NOMO-1 (cell line): Measurements from ENCODE around the gene SLC10A6.
"Not testable (repeated sequence)": the region's sequence is repeated elsewhere in the genome, so short reads cannot be mapped to it uniquely, and the experiment has no call there.

Experiments
- DNase-seq, 2 experiments: peaks; one replicate each; lab custom pipeline; 2025; ENCODE audit not compliant: unreplicated experiment in 2 of 2; lab: John Stamatoyannopoulos, UW

SLC10A6 gene, protein sequence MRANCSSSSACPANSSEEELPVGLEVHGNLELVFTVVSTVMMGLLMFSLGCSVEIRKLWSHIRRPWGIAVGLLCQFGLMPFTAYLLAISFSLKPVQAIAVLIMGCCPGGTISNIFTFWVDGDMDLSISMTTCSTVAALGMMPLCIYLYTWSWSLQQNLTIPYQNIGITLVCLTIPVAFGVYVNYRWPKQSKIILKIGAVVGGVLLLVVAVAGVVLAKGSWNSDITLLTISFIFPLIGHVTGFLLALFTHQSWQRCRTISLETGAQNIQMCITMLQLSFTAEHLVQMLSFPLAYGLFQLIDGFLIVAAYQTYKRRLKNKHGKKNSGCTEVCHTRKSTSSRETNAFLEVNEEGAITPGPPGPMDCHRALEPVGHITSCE

DNA sequence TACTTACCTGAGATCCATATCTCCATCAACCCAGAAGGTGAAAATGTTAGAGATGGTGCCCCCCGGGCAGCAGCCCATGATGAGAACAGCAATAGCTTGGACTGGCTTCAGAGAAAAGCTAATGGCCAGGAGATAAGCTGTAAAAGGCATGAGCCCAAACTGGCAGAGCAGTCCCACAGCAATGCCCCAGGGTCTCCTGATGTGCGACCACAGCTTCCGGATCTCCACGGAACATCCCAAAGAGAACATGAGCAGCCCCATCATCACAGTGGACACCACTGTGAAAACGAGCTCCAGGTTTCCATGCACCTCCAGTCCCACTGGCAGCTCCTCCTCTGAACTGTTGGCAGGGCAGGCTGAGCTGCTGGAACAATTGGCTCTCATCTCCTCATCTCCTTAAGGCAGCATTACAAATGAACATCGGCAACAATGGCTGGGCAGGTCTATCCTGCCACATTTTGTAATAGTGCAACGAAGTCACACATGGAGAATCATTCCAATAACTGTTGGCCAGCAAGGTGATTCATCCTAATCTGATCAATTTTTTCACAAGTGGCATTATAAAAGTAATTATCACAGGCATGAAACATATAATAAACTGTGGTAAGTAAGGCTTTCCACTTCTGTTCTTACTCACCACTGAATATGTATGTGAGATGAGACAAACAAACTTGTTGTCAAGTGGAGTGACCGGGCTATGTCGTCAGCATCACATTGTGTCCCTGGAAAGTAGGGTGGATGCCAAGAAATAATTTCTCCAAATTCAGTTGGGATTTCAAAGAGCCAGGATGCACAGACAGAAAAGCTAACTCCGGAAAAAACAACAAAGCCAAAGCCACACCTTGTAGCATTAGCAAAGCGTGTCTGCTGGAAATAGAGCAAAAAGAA lies at the start of gene SLC10A6:
TSS of gene SLC10A6 (minus strand) at position 653 of the 888 bp plus-strand sequence. CDS start at position 384, 269 bp downstream.
- no peak for DNase-seq

DNA sequence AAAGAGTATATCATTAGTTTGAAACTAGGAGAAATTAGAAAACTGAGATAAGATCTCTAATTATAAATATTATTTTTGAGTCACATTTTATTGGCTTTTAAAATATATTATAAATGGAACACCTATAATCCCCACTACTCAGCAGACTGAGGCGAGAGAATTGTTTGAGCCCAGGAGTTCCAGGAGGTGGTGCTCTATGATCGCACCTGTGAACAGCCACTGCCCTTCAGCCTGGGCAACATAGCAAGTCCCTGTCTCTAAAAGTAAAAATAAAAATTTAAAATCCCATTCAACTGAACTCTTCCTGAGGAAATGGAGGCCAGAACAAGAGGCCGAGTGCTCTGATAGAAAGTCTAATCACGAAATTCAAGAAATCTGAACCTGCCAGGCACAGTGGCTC lies 49.4 kb upstream of the SLC10A6 start:
- DNase-seq, result peak in 1 of 2 experiments; percentile 12

DNA sequence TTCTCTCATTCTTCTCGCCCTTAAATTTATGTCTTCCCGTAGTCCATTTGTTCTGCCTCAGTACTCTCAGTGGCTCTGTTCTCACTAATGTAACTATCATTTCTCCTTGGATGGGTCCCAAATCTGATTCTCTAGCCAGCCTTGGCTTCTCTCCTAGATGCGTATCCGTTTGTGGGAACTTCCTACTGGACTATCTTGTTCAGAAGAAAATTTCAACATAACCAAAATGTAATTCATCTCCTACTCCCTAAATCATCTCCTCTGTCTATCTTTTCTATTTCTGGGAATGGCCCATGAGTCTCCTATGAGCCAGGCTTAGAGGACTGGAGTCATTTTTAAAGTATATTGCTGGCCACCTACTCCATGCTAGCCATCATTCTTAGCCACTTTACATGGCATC lies 47.4 kb upstream of the SLC10A6 start:
- no peak for DNase-seq

DNA sequence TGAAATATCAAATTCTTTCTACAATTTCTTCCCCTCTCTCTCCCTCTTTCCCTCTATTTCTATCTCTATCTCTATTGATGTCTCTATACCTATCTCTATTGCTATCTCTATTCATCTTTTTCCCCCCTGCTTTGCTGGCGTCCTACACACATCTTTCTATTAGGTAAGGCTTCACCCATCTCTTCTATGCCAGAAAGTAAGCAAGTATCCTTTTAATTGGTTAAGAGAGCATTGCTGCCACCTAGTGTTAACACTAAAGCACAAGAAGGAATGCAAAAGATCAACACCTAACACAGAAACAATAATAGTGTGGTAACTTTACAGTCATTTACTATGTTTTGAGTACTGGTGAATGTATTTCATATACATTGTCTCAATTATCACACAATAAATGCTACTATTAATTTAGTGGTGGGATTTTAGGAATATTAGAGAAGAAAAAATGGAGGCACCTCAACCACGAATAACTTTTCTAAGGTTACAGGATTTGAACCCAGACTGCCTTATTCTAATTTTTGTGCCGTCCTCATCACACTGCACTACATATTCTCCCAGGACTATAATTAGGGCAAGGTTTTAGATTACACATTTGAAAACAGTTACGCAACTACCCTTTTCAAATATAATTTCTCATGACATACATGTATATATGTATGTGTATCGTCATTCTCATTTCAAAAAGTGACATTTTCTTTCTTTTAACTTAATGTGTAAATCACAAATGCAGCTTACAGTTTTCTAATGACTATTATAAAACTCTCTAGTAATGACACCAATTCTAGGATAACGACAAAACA lies 46.7 kb upstream of the SLC10A6 start:
- DNase-seq, result peak in 1 of 2 experiments; percentile 67

DNA sequence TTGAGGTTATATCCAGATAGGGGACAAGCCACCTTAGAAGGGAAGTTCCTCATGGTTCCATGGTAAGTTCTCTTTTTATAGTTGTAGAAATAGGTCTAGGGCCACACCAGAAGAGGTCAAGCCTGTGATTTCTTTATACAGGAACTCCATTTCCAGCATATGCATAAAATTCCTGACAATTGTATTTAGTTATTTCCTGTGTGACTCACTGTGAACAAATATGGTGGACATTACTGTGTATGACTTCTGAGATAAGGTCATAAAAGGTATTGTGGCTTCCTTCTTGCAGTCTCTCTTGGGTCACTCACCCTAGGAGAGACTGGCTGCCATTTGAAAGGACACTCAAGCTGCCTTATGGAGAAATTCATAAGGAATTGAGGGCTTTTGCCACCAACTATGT lies 45.3 kb upstream of the SLC10A6 start:
- DNase-seq, result no peak

DNA sequence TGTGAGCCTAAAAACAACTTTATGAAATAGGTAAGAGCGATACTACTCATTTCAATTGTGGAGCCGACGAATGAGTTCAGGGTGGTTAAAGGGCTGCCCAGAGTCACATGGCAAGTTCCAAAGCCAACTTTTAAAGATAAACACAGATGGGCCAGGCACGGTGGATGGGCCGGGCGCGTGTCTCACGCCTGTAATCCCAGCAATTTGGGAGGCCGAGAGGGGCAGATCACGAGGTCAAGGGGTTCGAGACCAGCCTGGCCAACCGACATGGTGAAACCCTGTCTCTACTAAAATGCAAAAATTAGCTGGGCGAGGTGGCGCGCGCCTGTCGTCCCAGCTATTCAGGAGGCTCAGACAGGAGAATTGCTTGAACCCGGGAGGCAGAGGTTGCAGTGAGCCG lies 44.0 kb upstream of the SLC10A6 start:
- DNase-seq, result no peak

DNA sequence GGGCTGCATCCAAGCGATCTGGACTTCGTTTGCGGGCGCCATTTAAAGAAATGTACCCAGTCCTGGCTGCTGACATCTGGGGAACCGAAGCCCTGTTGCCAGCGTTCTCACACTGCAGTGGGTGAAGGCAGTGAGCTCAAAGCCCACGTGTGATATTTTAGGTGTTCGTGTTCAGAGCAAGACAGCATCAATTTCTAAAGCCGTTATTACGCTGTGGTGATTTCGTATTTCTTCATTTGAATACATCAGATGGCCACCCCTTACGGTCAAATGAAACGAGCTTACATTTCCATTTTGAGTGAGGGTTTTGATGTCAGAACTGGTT lies 43.4 kb upstream of the SLC10A6 start:
- DNase-seq, result peak in 1 of 2 experiments; percentile 19

DNA sequence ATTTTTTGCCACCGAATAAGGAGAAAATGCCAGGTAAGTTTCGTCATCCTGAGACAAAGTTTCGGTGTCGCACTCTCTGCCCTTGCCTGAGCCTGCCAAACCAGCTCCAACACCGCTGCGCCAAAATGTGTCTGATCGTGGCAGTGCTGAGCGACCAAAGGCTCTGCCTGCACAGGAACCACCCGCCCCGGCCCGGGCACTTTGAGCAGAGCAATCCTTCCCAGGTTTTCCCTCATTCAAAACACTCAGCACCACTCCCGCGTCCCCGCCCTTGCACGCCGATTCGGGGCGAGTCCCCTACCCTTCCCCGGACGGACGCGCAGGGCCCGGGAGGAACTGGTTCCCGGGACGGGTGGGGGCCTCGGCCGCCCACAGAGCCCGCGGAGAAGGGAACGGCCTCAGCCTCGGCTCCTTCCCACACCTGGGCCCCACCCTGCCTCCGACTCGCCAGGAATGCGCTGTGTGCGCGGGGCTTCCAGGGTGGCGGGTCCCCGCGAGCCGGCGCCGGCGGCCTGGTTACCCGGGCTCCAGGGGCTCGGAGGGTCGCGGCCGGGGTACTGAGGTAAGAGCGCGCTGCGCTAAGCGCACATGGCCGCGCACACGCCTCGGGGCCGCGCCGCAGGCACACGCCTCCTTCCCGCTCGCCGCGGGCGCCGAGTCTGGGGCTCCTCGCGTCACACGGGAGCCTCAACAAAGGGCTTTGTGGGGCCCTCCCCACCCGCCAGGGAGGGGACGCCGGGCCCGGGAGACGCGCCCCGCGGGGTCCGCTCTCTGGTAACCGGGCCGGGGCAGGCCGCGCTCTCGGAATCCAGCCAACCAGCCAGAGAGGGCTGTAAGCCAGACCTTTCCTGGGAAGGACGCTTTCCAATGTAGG lies 42.8 kb upstream of the SLC10A6 start, which contains the start of gene C4orf36:
TSS of gene C4orf36 (minus strand) at position 661 of the 874 bp plus-strand sequence. CDS start 902 bp downstream, outside the sequence.
- DNase-seq, result peak; percentile 37 to 43

DNA sequence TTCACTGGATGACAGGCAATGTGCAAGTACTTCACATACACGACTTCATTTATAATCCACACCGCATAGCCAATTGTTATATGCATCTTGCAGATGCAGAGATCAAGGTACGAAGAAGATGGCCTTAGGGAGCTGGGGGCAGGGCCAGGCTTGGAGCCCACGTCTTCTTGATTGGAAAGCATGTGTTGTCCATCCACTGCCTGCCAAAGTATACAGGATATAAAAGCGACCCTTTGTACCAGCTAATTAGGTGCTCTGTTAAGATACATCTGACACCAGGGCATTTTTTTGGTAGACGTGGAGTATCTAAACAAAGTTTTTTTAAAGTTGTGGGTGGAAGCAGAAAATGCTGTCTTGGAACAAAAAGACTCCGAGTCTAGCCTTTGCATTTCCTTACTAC lies 41.6 kb upstream of the SLC10A6 start:
- no peak for DNase-seq

DNA sequence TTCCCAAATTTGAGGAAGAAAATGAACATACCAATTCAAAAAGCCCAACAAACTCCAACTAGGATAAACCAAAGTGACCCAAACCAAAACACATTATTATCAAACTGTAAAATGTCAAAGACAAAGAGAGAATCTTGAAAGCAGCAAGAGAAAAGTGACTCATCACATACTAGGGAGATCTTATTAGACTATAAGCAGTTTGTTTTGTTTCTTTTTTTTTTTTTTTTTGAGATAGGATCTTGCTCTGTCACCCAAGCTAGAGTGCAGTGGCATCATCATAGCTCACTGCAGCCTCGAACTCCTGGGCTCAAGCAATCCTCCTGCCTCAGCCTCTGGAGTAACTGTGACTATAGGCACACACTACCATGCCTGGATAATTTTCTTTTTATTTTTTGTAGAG lies 30.5 kb upstream of the SLC10A6 start:
- DNase-seq, result no peak

DNA sequence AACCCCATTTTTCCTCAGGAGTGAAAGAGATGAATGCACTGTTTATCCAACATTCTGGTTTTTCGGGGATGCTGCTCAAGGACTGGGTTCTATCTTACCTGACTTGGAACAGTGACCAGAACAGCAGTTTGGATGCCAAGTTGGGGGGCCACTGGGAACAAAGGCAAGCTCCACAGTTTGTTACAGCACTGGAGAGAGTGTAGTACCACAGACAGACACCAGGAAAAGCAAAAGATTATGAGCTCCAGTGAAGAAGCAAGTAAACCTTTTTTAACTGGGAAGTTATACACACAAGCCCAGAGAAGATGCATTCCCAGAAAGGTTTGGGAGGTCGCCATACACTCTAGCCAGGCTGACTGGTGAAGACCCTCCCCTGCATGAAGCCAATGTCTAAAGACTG lies 29.5 kb upstream of the SLC10A6 start:
- DNase-seq, result no peak

DNA sequence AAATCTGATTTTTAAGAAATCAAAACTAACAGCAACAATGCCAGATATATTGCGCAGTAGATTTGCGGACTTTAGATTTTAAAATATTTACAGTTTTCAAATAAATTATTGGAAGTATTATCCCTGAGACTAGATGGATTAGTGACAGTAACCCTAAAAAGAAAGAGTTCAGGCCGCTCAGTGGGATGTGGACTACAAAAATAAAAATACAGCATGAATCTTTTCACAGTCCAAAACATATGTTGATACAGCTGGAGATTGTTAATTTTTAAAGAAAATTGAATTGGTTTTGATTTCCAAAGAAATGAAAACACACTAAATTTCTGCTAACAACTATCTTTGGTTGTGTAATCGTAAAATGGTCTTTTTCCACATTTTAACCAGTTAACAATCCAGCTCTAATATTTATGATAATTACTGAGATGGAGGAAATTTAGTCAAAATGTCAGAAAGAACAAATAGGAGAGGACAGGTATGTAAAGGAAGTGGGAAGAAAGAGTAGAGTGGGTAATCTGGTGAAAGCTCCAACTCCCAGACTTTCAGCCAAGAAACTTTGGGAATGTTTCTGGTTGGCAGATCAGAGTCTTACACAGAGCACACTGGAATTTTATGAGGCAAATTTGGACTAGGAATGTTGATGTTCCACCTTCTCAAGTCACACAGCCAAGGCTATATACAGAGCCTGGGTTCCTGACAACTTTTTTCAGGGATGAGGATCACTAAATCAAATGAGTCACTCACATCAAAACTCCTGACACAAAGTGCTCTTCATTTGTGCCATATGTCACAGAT lies 27.9 kb upstream of the SLC10A6 start:
- DNase-seq, result no peak

DNA sequence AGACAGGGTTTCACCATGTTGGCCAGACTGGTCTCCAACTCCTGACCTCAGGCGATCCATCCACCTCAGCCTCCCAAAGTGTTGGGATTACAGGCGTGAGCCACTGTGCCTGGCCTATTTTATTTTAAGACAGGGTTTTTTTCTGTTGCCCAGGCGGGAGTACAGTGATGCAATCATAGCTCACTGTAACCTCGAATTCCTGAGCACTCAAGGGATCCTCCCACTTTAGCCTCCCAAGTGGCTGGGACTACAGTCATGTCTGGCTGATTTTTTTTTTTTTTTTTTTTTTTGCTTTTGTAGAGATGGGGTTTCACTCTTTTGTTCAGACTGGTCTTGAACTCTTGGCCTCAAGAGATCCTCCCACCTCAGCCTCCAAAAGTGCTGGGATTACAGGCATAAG lies 26.3 kb upstream of the SLC10A6 start:
- not testable (repeated sequence) for DNase-seq

DNA sequence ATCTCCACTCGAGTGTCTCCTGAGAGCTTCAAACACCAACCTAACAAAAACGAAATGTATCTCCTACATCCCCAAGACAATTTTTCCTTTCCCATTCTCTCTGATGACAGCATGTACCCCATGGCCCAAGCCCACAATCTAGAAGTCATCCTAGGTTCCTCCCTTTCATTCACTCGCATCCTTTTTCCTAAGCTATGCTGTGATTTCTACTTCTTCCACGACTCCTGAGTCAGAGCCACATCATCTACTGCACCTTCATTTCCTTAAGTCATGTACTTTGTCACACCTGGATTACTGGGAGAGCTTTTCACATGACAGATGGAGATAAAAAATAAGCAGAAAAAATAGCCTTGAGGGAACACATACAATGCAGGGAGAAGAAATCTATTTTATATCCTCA lies 23.0 kb upstream of the SLC10A6 start:
- DNase-seq, result no peak

DNA sequence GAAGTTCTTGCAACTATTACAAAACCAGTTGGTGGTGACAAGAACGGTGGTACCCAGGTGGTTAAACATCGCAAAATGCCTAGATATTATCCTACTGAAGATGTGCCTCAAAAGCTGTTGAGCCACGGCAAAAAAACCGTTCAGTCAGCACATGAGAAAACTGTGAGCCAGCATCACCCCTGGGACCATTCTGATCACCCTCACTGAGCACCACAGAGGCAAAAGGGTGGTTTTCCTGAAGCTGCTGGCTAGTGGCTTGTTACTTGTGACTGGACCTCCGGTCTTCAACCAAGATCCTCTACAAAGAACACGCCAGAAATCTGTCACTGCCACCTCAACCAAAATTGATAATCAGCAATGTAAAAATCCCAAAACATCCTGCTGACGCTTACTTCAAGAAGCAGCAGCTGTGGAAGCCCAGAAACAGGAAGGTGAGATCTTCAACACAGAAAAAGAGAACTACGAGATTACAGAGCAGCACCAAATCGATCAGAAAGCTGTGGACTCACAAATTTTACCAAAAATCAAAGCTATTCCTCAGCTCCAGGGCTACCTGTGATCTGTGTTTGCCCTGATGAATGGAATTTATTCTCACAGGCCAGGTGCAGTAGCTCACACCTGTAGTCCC lies 21.4 kb upstream of the SLC10A6 start:
- peak in 1 of 2 experiments; percentile 21 for DNase-seq

DNA sequence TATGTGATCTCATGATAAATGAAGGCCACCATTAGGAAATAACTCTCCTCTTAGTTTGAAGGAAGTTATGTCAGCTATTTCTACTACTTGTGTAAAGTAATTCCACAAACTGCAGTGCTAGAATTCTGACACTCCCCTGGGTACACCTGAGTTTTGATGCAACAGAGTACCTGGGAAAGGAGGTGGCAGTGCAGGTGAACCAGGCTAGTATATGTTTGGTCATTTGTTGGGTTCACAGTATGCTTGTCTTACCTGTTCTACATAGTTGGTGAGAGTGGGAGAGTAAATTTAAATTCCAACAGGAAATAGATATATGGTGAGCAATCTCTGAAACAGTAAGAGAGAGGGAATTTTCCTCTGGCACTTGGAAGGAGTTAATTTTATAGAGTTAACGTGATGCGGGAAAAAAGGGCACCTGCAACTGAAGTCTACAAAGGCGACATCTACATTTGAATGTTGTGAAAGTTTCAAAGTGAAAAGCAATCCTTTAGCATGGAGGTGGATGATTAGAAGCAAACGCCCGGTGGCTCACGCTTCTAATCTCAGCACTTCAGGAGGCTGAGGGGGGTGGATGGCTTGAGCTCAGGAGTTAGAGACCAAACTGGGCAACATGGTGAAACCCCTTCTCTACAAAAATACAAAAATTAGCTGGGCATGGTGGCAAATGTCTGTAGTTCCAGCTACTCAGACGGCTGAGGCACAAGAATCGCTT lies 8.3 kb upstream of the SLC10A6 start:
- DNase-seq, result no peak

DNA sequence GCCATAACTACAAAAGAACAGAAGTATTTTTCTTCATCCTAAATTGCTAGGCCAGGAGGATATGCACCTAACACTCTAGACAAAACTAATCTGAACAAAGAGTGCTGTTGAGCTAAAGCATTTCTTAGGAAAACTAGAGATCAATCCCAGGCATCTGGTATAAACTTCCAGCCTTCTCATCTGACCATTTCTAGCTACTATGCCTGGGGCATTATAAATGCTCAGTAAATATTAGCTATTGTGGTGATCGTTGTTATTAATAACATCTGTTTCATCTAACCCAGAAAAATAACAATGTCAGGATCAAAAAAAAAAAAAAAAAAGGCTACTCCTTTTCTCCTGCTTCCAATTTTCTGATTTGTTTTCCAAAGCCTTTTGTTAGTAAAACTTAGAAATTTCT lies 7.7 kb upstream of the SLC10A6 start:
- DNase-seq, result no peak

DNA sequence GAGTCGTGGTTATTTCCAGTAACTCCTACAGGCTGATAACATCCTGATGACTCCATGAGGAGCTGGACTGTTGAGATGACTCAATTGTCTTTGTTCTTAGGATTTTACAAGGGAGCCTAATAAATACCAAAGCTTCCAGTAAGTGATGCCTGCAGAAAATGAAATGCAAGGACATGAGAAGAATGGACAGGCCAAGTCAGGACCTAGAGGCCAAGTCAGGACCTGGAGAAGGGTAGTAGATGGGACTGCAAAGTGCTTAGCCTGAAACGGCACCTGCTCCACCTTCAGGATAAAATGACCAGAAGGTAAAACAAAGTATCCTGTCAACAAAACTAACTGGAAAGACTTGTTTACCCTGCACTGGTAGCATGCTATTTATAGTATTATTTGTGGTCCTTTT lies 6.4 kb upstream of the SLC10A6 start:
- no peak for DNase-seq
